GM12878 (cell line): ENCODE data around the gene XPNPEP3. TPM values are rescaled to one million over a fixed set of nuclear protein-coding genes. Genes with fewer than 3 reads are reported as not detected.

Experiments used
- CREB1 ChIP-seq: IDR thresholded peaks from 2 replicates; pipeline ENCODE4 v1.6.1; 2012; ENCODE audit warnings: low read depth, mild to moderate bottlenecking, inconsistent platforms
- EGR1 ChIP-seq, 2 experiments: IDR thresholded peaks; 1 replicate in 1 of 2; 2 replicates in 1 of 2; pipeline ENCODE4 v1.6.1; 2011 to 2012; ENCODE audit warnings: low read depth in 2 of 2, low read length in 2 of 2, borderline replicate concordance in 1 of 2, mild to moderate bottlenecking in 1 of 2, moderate library complexity in 1 of 2
- ESRRA ChIP-seq: IDR thresholded peaks from 2 replicates; pipeline ENCODE4 v1.6.1; 2012; ENCODE audit warnings: mild to moderate bottlenecking, low read length, improper control_type of control experiment
- FOS ChIP-seq: IDR thresholded peaks from 3 replicates; pipeline ENCODE4 v1.6.1; 2011; ENCODE audit warnings: borderline replicate concordance; ENCODE audit not compliant: insufficient read length; ENCODE audit errors: extremely low read depth
- IKZF1 ChIP-seq: fragments of 450-650 bp; conservative IDR thresholded peaks from 2 replicates; pipeline ENCODE4 v1.6.1; 2017; ENCODE audit warnings: antibody characterized with exemption, mild to moderate bottlenecking
- IKZF2 ChIP-seq, 2 experiments: fragments of 450-650 bp; IDR thresholded peaks; 2 replicates each; pipeline ENCODE4 v1.6.1; 2017; ENCODE audit warnings: mild to moderate bottlenecking in 2 of 2, moderate library complexity in 2 of 2
- IRF4 ChIP-seq: IDR thresholded peaks from 2 replicates; pipeline ENCODE4 v1.6.1; 2011; ENCODE audit warnings: low read depth, low read length
- KLF5 ChIP-seq: fragments of 450-650 bp; IDR thresholded peaks from 2 replicates; pipeline ENCODE4 v1.6.1; 2014; ENCODE audit warnings: mild to moderate bottlenecking; ENCODE audit not compliant: partially characterized antibody
- MEF2A ChIP-seq: IDR thresholded peaks from 2 replicates; pipeline ENCODE4 v1.6.1; 2011; ENCODE audit warnings: low read depth, mild to moderate bottlenecking, low read length, moderate library complexity; ENCODE audit not compliant: insufficient read depth
- MYB ChIP-seq: fragments of 150-350 bp; IDR thresholded peaks from 2 replicates; pipeline ENCODE4 v1.6.1; 2014; ENCODE audit warnings: mild to moderate bottlenecking, low read depth, low read length, borderline replicate concordance
- NFYA ChIP-seq: IDR thresholded peaks from 2 replicates; pipeline ENCODE4 v1.6.1; 2011; ENCODE audit warnings: low read depth, mild to moderate bottlenecking, low read length, improper control_type of control experiment, borderline replicate concordance
- PAX8 ChIP-seq: fragments of 450-650 bp; IDR thresholded peaks from 2 replicates; pipeline ENCODE4 v1.6.1; 2017; ENCODE audit warnings: mild to moderate bottlenecking, moderate library complexity
- POLR2A ChIP-seq: IDR thresholded peaks from 2 replicates; pipeline ENCODE4 v1.6.1; 2011; ENCODE audit warnings: low read depth, mild to moderate bottlenecking, low read length
- POLR2AphosphoS2 ChIP-seq: IDR thresholded peaks from 2 replicates; pipeline ENCODE4 v1.6.1; 2011; ENCODE audit warnings: low read depth, mild to moderate bottlenecking, low read length, improper control_type of control experiment, moderate library complexity
- RAD21 ChIP-seq: IDR thresholded peaks from 2 replicates; pipeline ENCODE4 v1.6.1; 2011; ENCODE audit warnings: mild to moderate bottlenecking, low read depth, low read length, moderate library complexity; ENCODE audit not compliant: insufficient read depth
- REST ChIP-seq: IDR thresholded peaks from 2 replicates; pipeline ENCODE4 v1.6.1; 2012; ENCODE audit warnings: mild to moderate bottlenecking, low read depth, low read length
- SP1 ChIP-seq: IDR thresholded peaks from one replicate; pipeline ENCODE4 v1.6.1; 2011; ENCODE audit warnings: low read depth, low read length
- SRF ChIP-seq, 2 experiments: IDR thresholded peaks; 2 replicates each; pipeline ENCODE4 v1.6.1; 2011; ENCODE audit warnings: low read depth in 2 of 2, low read length in 2 of 2, mild to moderate bottlenecking in 1 of 2, moderate library complexity in 1 of 2
- STAT1 ChIP-seq: fragments of 450-650 bp; conservative IDR thresholded peaks from 2 replicates; pipeline ENCODE4 v1.6.1; 2014; ENCODE audit warnings: antibody characterized with exemption, mild to moderate bottlenecking
- TAF1 ChIP-seq: IDR thresholded peaks from 2 replicates; pipeline ENCODE4 v1.6.1; 2011; ENCODE audit warnings: mild to moderate bottlenecking, low read depth, low read length, borderline replicate concordance
- TCF12 ChIP-seq: IDR thresholded peaks from 2 replicates; pipeline ENCODE4 v1.6.1; 2011; ENCODE audit warnings: low read depth, mild to moderate bottlenecking, low read length
- YY1 ChIP-seq: IDR thresholded peaks from 2 replicates; pipeline ENCODE4 v1.6.1; 2011; ENCODE audit warnings: low read depth, mild to moderate bottlenecking, low read length
- ZNF384 ChIP-seq: IDR thresholded peaks from 2 replicates; pipeline ENCODE4 v1.6.1; 2012; ENCODE audit warnings: low read depth, mild to moderate bottlenecking, low read length, improper control_type of control experiment, borderline replicate concordance
- polyA plus RNA-seq, 11 experiments: library from polyadenylated mRNA; depleted of rRNA in 4 of 11; unstranded in 6 of 11; stranded (reverse) in 5 of 11; fragments of >200 nt; fragmentation: Nextera tagmentation in 4 of 11; fragmentation: Illumina TruSeq in 1 of 11; extraction: Ambion mirVana in 4 of 11; extraction: Trizol in 1 of 11; gene quantifications; 1 replicate in 1 of 11; 2 replicates in 10 of 11; pipeline versions ENCODE4 v1.2.1 to v1.2.3, GENCODE V29; 2011 to 2016; ENCODE audit warnings: inconsistent platforms in 2 of 11, missing spikeins in 2 of 11, low read depth in 1 of 11
- total RNA-seq, 4 experiments: library from RNA; depleted of rRNA in 3 of 4; stranded (reverse); fragments of >200 nt in 3 of 4; fragmentation: Illumina TruSeq in 1 of 4; extraction: Trizol in 1 of 4; gene quantifications; 2 replicates each; pipeline versions ENCODE4 v1.2.1 to v1.2.3, GENCODE V29; 2013 to 2021
- TF ChIP-seq, protein P1 (sequence below): IDR thresholded peaks from 2 replicates; pipeline ENCODE4 v1.6.1; 2011; ENCODE audit warnings: low read depth, low read length, improper control_type of control experiment, borderline replicate concordance
- TF ChIP-seq, protein P2 (sequence below): fragments of 450-650 bp; IDR thresholded peaks from 2 replicates; pipeline ENCODE4 v1.6.1; 2017; ENCODE audit warnings: mild to moderate bottlenecking
- TF ChIP-seq, protein P3 (sequence below): IDR thresholded peaks from 2 replicates; pipeline ENCODE4 v1.6.1; 2011; ENCODE audit warnings: borderline replicate concordance, low read depth, mild to moderate bottlenecking, moderate library complexity, low read length; ENCODE audit not compliant: insufficient read depth, poor library complexity, severe bottlenecking

XPNPEP3 gene
- total and polyA plus RNA-seq, 10 of the 15 experiments (the other 5 are each of a cell fraction or from before 2014, with no cell fraction given), result 6.7 to 19.9 (median 11.7) TPM

DNA sequence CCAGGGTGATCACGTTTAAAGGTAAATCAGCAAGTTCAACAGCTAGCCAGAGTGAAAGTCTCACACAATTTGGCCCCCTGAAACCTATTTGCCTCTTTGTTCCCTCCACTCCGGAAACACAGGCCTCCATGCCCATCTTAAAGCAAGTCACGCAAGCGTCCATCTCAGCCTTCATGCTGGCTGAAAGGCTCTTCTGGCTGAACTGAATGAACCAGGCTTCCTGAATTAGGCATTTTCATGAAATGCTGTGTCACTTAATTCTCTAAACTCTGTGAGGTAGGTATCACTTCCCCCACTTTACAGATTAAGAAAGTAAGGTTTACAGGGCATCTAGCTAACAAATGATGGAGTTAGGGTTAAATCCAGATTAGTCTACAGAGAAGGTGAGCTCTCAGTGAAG, 39.2 kb upstream of the XPNPEP3 start (continued):
- TF ChIP-seq EGR1 (IDR thresholded peaks at IDR 0.05; ENCODE audit: borderline replicate concordance in 1 of 2, low read depth in 2 of 2, low read length in 2 of 2) (no peak), STAT1 (no peak), POLR2AphosphoS2 (no peak), TAF1 (0 out of 2 replicates have a peak, but pooled peaks have one; percentile 1), IRF4 (no peak), IKZF2 (IDR thresholded peaks at IDR 0.05) (no peak), POLR2A (0 out of 2 replicates have a peak, but pooled peaks have one; percentile 40), SRF (IDR thresholded peaks at IDR 0.05; ENCODE audit: low read depth in 2 of 2, low read length in 2 of 2) (peak; percentile 58 to 85), ESRRA (no peak), MYB (no peak), PAX8 (no peak), NFYA (no peak), REST (no peak), KLF5 (no peak), FOS (no peak), ZNF384 (no peak), IKZF1 (no peak), RAD21 (no peak), TCF12 (no peak), SP1 (no peak), YY1 (peak; percentile 58; the same call in 1 of the 2 replicates), MEF2A (no peak), CREB1 (no peak)
- TF ChIP-seq, protein P1, sequence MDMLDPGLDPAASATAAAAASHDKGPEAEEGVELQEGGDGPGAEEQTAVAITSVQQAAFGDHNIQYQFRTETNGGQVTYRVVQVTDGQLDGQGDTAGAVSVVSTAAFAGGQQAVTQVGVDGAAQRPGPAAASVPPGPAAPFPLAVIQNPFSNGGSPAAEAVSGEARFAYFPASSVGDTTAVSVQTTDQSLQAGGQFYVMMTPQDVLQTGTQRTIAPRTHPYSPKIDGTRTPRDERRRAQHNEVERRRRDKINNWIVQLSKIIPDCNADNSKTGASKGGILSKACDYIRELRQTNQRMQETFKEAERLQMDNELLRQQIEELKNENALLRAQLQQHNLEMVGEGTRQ, result no peak
- TF ChIP-seq, protein P2, sequence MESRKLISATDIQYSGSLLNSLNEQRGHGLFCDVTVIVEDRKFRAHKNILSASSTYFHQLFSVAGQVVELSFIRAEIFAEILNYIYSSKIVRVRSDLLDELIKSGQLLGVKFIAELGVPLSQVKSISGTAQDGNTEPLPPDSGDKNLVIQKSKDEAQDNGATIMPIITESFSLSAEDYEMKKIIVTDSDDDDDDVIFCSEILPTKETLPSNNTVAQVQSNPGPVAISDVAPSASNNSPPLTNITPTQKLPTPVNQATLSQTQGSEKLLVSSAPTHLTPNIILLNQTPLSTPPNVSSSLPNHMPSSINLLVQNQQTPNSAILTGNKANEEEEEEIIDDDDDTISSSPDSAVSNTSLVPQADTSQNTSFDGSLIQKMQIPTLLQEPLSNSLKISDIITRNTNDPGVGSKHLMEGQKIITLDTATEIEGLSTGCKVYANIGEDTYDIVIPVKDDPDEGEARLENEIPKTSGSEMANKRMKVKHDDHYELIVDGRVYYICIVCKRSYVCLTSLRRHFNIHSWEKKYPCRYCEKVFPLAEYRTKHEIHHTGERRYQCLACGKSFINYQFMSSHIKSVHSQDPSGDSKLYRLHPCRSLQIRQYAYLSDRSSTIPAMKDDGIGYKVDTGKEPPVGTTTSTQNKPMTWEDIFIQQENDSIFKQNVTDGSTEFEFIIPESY, result no peak
- TF ChIP-seq, protein P3, sequence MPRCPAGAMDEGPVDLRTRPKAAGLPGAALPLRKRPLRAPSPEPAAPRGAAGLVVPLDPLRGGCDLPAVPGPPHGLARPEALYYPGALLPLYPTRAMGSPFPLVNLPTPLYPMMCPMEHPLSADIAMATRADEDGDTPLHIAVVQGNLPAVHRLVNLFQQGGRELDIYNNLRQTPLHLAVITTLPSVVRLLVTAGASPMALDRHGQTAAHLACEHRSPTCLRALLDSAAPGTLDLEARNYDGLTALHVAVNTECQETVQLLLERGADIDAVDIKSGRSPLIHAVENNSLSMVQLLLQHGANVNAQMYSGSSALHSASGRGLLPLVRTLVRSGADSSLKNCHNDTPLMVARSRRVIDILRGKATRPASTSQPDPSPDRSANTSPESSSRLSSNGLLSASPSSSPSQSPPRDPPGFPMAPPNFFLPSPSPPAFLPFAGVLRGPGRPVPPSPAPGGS, result no peak
